Activated CD8-positive, alpha-beta memory T cell treated with anti-CD3 and anti-CD28 coated beads for 4 hours (primary cell): ENCODE results near the gene KCNS3.

Experiments used
- DNase-seq, 2 donors: peaks; one replicate each; pipeline ENCODE4 v3.0.0-alpha.2; 2020; ENCODE audit warnings: low read depth in 2 of 2

The KCNS3 gene

GRCh38 chr2:17877811-17878280 lies 621 bp upstream of the KCNS3 start:
- no peak for DNase-seq

- no peak for DNase-seq
Observed at GRCh38 chr2:17879137-17879912, 858 bp downstream of the KCNS3 start.

DNA sequence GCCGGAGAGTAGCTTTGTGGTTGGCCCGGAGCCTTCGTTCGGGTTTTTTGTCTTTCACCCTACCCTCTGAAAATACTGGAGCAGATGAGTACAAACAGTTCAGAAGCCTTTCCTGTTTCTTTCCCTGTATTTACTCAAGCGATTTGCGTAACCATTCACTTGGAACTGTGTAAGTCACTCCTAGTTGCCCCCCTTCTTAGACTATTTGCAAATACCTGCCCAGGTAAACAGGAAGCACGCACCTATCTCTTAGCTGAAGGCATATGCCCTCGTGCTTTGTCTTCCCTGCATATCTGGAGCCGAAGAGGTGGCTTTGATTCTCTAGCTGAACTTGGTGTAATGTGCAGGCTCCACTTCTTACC lies 1.4 kb downstream of the KCNS3 start:
- DNase-seq: no peak

GRCh38 chr2:17892770-17893534 lies 14.5 kb downstream of the KCNS3 start:
- no peak for DNase-seq

- no peak for DNase-seq
Observed at GRCh38 chr2:17894005-17894404, 15.5 kb downstream of the KCNS3 start.

- DNase-seq: no peak
Observed at GRCh38 chr2:17894556-17894955, 16.1 kb downstream of the KCNS3 start.

DNA sequence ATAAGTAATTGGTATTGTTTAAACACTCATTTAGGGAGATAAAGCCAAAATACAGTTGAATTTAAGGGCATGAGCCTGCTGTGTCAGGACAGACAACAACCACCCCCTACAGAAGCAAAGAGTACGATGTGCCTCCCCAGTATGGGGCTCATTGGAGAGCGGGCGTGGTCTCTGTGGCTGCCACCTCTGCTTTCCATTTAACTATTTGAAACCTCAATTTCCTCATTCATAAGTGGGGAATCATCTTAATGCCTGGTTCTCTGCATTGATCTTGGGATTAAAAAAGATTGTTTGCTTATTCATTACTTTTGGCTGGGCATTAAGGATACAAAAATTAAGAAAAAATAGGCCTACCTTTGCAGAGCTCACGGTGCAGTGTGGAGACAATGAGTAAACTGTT lies 21.4 kb downstream of the KCNS3 start:
- no peak for DNase-seq

- DNase-seq: no peak
Observed at GRCh38 chr2:17901246-17901645, 22.8 kb downstream of the KCNS3 start.

- no peak for DNase-seq
Observed at GRCh38 chr2:17910980-17911379, 32.5 kb downstream of the KCNS3 start.

DNA sequence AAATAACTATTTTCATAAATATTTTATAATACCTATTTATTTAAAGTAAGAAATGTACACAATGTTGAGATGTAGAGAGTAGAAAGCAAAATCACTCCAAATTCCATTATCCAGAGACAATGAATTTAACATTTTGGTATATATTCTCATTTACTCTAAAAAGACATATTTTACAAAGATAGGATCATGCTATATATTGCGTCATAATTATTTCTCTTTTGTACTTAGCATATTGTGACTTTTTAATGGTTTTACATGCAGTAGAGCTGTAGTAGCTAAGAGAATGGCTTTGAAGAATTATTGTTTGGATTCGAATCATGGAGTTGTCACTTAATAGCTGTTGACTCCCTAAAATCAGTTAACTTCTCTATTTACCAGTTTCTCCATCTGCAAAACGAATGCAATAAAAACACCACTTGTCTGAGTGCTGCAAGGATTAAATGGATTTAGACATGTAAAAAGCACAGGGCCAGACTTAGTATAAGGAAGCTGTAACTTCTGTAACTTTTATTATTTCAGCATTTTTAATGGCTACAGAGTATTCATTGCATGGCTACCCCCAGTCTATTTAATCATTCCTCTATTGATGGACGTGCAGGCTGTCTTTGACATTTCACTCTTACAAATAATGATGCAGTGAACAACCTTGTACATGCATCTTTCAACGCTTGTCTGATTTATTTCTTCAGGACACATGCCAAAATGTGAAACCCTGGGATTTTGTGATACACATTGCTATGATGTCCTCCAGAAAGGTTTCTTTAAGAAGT lies 33.2 kb downstream of the KCNS3 start:
- no peak for DNase-seq

GRCh38 chr2:17912266-17912691 lies 33.8 kb downstream of the KCNS3 start:
- no peak for DNase-seq

GRCh38 chr2:17915099-17915498 lies 36.6 kb downstream of the KCNS3 start:
- DNase-seq: no peak

DNA sequence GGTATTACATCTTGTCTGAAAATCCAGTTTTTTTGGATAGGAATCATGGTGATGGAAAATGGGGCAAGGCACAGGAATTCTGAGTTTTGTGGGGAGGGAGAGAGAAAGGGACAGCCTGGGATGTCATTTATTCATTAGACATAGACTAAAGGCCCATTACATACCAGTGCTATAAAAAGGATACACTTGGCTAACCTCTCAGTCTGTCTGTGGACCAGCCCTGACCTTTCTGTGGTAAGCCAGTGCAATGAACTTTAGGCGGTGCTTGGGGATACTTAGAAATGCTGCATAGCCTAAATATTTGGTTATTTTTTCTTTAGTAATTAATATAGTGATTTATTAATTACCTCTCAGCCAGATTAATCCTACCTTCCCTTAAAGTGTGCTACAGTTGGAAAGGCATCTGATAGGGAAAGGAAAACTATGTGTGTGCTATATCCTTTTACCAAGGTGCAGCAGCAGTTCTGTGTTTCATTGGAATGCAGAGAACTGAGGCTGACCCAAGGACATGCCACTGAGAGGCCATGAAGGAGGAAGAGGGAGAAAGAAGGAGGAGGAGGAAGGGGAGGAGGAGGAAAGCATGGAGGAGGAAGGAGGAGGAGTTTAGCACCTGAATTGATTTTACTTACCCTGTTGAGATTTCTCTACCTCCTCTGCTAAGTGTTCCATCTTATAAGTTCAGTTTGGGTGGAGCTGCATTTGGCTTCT lies 37.5 kb downstream of the KCNS3 start:
- no peak for DNase-seq

GRCh38 chr2:17916584-17916983 lies 38.1 kb downstream of the KCNS3 start:
- no peak for DNase-seq

- DNase-seq: no peak
Observed at GRCh38 chr2:17918789-17919188, 40.3 kb downstream of the KCNS3 start.

DNA sequence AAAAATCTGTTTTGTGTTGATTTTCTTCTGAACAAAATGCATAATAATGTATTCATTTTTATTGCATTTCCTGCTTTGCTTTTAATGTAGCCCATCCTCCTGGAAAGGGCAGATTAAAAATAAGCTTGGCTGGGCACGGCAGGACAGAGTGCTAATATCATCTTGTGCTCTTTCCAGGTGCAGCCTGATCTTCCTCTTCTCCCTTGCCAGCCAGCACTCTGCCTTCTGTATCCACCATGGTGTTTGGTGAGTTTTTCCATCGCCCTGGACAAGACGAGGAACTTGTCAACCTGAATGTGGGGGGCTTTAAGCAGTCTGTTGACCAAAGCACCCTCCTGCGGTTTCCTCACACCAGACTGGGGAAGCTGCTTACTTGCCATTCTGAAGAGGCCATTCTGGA lies 52.3 kb downstream of the KCNS3 start:
- DNase-seq: no peak

- no peak for DNase-seq
Observed at GRCh38 chr2:17933256-17933655, 54.8 kb downstream of the KCNS3 start.

GRCh38 chr2:17934721-17935120 lies 56.3 kb downstream of the KCNS3 start:
- DNase-seq: no peak

DNA sequence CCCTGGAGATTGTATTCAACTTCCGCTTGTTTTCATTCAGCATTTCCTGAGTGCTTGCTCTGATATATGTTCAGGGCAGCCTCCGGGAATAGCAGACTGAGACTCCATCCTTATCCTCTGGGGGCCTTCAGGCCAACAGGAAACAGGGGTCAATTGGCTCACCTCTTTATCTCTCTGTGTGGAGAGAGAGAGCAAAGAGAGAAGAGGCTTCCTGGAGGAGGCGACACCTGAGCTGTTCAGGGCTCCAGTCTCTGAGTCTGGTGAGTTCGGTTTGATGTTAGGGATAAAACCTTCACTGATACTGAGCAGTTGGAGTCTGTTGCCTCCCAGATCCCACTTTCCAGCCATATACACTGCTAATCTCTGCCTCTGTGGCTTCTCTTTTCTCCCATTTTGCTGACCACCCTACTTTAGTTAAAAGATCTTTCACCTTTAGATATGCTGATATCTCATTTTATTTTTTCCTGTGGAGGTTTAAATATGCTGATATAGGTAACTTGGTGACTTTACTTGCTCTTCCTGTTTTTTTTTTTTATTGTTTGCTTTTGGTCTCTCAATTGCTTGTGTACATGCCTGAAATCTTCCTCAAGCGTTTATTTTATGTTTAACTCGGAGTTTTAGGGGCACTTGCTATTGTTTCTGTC lies 56.9 kb downstream of the KCNS3 start:
- no peak for DNase-seq

DNA sequence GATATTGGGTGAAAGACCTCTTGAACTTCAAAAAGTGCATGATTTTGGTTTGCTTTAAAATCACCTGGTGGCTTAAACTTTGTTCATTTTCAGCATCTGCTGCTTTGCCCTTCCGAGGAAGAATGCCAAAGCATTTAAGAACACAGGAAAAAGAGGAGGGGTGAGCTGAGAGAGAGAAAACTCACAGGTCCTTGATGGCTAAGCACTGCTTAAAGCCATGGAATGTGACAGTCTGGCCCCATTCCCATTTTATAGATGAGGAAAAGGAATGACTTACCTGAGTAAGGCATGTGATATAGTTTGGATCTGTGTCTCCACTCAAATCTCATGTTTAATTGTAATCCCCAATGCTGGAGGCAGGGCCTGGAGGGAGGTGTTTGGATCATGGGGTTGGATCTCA lies 58.1 kb downstream of the KCNS3 start:
- no peak for DNase-seq

DNA sequence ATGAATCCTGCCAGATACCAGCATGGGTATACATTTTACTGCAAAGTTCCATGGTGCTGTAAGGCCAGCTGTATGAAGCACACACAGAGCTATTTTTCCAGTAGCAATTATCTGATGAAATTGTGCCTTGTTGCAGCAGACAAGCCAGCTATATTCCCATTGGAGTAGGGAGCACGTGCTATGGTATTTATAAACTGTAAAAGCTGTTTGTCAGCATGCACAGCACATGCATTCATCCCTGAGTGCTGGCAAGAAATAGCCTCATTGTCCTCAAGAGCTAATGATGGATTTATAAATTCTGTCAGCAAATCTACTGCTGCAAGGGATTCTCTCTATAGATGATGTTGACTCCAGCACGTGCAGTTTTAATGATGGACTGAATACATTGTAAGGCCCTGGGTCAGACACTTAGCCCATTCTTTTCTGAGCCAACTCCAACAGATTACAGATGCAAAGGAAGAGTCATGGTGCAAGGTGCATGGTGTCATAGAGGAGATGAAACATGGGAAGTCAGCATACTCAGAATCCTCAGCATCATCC lies 61.7 kb downstream of the KCNS3 start:
- DNase-seq: no peak
